CD4-positive, alpha-beta T cell treated with Interleukin-15 for 4 hours (primary cell): ENCODE measurements around the gene MACROH2A2.
"Not testable (repeated sequence)": the region's sequence is repeated elsewhere in the genome, so short reads cannot be mapped to it uniquely, and the experiment has no call there.

Experiments
- DNase-seq: peaks from one replicate; pipeline ENCODE4 v3.0.0-alpha.2; 2020; ENCODE audit warnings: low spot score

MACROH2A2 gene

DNA sequence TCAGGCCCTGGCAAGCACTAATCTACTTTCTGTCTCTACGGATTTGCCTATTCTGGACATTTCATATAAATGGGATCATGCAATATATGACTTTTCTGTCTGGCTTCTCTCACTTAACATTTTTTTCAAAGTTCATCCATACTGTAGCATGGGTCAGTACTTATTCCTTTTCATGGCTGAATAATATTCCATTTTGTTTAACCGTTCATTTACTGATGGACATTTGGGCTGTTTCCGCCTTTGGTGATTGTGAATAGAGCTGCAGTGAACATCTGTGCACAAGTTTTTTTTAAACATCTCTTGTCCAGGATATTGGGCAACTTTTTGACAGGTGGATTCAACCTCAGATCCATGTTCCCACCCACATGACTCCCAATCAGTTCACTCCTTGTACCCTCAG is 49.0 kb downstream of the MACROH2A2 start:
- DNase-seq, result no peak

DNA sequence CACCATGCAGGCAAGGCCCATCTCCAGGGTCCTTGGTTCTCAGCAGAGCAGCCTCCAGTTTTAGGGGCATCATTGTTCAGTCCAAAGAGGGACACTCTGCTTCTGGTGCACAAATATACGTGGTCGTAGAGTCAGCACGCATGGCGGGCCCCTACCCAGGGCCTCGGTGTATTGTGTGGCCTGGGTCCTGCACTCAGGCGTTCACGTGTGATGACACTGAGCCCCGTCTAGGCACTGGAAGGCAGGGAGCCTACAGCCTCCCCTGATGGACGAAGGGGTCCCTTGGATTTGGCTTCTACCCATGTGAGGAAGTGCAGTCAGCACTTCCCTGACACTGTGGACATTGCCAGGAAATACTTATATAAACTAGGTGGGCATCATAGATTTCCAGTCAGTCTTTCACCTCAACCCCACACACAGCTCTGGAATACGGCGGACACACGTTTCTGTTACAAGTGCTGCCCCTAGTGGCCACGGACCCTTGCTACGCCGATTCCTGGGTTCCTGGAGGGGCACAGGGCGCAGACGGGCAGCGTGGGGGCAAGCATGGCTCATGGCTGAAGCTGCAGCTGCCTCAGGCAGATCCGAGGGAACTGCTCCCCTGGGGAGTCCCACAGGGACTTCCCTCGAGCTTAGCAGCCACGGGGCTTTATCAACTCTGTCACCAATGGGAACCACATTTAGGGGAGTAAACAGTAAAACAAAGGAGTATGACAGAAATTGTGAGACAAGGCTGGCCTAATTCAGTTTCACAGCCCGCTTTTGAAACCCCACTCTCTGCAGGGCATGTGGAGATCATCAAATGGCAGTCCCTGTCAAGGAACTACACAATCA is 54.5 kb downstream of the MACROH2A2 start:
- no peak for DNase-seq

DNA sequence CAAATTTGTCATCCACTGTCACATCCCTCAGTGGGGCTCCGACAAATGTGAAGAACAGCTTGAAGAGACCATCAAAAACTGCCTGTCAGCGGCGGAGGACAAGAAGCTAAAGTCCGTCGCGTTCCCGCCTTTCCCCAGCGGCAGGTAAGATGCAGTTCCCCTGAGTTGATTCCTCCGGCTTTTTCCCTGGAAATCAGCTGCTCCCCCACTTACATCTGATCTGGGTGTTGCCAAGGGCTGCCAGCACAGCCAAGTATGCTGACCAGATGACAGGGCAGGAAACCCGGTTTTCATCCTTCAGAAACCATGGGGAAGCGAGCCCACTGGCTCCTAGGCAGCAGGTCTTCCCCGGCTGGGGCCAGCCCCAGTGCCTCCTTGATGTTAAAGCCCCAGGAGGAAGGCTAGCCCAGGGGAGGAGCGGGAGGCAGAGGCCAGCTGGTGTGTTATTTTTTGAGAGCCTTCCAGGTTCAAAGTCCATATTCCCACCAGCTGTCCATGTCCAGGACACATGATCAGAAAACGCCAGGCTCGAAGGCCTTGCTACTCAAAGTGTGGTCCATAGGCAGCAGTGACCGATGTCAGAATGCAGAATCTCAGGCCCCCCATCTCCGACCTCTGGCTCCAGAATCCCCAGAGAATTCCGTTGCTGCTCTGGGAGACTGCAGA is 56.6 kb downstream of the MACROH2A2 start:
- no peak for DNase-seq

DNA sequence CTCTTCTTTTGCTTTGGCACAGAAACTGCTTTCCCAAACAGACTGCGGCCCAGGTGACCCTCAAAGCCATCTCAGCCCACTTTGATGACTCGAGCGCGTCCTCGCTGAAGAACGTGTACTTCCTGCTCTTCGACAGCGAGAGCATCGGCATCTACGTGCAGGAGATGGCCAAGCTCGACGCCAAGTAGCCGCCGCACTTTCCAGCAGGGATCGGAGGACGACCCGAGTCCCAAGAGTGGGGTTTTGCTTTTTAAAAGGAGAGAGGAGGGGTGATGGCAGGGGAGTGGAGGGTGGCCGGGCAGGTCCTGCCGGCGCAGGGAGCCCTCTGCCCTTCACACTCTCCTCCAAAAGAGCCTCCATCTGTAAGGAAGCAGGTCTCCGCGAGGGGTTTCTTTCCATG is 58.9 kb downstream of the MACROH2A2 start:
- no peak for DNase-seq

DNA sequence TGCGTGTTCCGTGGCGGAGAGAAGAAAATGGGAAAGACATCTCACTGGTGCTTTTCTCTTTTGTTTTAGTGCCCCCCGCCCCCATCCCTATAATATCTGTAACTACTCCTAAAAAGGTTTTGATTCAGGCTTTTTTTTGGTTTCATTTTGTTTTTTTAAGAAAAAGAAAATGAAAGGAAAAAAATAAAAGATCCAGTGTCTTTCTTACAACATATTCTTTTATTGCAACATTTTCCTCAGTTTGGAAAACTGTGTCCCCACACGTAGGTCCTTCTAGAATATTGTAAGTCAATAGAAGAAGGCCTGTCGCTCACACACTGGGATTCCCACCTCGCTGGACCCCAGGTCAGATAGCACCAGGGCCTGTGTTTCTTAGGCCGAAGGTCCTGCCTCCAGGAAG is 59.4 kb downstream of the MACROH2A2 start:
- DNase-seq, result no peak

DNA sequence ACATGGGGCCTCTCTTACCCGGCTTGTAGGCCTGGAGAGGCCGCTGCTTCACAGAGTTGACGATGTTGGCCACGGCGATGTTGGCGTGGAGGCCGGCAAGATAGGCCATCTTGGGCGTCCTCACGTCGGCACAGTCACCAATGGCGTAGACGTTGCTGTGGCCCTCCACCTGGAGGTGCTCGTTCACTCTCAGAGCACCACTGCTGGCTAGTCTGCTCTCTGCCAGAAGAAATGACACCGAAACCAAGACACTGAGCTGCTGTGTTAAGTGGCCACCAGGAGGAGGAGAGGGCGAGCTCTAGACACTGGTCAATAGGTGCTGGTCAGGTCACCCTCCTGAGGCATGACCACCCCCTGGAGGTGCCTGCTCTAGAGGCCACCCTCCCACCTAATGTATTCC is 62.3 kb downstream of the MACROH2A2 start:
- DNase-seq, result no peak

DNA sequence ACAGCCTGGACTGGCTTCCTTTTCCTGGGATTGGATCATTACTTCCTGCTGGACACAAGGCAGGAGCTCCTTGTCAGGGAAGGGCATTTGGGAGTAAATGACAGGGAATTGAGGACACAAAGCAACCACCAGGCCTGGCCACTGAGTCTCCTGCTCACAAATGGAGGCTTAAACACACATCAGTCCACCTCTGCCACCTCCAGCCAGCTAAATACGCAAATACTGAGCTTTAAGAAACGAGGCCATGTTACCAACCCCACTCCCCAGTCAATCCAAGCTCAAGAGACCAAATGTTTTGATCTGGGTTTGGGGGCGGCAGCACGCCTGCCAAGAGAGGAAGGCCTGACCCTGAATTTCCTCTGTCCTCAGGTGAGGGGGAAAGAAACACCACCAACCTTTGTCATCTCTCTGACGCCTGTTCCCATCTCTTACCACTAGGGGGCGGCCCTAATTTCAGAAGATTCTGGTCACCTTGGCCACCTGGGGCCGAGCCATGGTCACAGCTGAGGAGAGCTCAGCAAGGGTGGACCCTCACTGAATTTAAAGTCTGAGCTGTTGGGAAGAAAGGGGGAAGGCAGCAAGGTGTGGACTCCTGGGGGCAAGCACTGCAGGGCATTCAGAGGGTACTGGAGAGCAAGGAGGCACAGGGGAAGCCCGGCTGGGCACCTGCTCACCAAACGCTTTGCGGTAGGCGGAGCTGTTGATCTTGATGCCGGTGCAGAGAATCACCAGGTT is 63.5 kb downstream of the MACROH2A2 start:
- DNase-seq, result peak; percentile 66

DNA sequence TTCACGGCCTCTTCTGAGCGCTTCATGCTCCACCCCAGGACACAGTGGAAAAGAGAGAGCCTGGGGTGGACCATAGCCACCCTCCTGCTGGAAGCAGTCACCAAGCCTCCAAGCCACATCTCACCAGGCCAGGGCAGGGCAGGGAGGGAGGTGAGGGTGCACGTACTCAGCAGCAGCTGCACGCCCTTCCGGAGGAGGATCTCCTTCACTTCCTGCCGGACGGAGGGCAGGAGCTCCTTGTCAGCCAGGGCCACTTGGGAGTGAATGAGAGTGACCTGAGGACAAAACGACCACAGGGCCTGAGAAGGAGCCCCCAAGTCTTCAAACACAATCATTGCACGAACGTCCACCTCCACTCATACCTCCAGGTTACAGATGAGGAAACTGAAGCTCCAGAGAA is 65.0 kb downstream of the MACROH2A2 start:
- no peak for DNase-seq

DNA sequence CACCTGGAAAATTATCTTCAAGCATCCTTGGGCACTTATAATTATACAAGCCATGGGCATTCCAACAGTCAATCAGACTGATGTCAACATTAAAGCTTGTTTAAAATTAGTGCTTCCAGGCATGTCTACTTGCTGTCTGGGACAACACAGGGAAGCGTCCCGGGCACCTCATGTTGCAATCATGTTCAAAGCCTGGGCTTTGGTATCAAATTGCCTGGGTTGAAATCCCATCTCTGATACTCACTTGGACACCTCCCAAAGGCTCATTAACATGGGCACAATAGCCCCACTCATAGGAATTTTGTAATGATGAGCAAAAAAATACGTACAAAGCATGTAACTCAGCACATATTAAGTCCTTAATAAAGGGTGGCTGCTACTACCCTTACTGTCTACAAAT is 65.5 kb downstream of the MACROH2A2 start:
- no peak for DNase-seq

DNA sequence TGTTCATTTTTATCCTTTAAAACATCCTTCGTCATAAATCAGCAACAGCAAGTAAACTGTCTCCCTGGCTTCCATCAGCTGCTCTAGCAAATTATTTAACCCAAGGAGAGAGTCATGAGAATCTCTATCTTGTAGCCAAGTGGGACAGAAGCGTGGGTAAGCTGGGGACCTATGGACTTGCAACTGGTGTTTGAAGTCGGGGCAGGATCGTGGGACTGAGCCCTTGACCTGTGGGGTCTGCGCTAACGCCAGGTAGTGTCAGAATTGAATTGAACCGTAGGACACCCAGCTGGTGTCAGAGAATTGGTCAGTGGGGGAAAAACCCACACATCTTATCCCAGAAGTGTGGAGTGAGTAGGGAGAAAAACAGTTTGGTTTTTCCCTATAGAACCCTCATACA is 66.6 kb downstream of the MACROH2A2 start:
- no peak for DNase-seq

DNA sequence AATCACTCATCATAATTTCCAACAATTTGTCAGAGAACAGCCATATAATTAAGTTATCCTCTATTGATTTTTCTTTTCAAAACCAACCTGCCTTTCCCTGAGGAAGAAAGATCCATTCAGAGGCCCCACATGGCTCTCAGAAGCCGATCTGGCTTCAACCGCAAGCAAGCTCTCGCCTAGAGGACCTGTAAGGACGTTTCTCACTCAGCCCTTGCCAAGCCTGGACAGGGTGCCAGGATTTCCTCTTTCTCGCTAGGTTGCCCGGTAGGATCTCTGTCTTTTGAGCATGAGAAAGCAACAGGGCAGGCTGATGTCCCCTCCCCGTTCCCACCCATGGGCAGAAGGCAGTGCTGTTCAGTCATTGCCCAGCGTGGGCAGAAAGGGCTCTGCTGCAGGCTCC is 67.0 kb downstream of the MACROH2A2 start:
- no peak for DNase-seq

DNA sequence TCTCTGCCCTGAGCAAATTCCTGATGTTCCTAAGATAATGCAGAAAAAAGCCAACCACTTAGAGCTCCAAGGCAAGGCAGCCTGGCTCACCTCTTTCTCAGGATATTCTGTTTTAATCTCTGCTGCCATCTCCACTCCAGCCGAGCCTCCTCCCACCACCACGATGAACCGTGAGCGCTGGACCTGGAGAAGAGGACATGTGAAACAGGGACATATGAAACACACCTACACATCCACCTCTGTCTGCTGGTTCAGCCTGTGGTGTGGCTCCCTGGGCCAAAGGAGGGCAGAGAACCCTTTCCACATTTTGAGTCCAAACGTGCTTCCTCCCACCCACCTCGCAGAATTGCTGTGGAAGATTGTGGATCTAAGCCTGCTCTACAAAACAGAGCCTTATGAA is 67.8 kb downstream of the MACROH2A2 start:
- DNase-seq, result no peak

DNA sequence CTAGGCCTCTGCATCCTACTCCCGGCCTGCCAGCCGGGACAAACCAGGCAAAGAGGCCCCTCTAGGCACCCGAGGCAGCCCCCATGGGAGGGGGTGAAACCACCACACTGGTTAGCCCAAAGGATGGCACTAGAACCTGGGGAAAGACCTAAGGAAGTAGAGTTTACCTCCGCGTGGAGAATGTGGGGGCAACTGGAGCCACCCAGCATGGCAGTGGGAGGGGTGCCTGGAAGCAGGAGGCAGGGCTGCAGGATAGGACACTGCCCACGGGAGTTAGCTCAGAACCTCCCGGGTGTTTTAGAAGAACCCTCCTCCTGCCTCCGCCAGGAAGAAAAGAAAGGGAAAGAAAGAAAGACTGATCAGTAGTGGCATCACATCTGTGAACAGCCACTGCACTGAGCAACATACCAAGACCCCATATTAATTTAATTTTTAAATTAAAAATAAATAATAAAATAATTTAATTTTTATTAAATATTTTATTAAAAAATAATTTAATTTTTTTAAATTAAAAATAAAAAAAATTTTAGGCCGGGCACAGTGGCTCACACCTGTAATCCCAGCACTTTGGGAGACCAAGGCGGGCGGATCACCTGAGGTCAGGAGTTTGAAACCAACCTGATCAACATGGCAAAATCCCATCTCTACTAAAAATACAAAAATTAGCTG is 68.8 kb downstream of the MACROH2A2 start:
- DNase-seq, result no peak

DNA sequence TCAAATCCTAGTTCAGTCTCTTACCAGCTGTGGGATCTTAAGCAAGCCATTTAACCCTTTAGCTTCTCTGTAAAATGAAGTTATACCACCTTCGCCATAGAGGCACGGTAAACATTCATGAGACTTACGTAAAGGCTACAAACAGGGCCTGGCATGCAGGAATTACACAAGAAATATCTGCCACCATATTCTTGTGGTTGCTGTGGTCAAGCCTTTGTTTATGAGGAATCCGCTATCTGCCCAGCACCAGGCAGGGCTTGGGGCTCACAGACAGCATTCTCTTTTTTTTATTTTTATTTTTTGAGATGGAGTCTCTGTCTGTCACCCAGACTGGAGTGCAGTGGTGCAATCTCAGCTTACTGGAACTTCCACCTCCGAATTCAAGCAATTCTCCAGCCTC is 70.1 kb downstream of the MACROH2A2 start:
- DNase-seq, result no peak

DNA sequence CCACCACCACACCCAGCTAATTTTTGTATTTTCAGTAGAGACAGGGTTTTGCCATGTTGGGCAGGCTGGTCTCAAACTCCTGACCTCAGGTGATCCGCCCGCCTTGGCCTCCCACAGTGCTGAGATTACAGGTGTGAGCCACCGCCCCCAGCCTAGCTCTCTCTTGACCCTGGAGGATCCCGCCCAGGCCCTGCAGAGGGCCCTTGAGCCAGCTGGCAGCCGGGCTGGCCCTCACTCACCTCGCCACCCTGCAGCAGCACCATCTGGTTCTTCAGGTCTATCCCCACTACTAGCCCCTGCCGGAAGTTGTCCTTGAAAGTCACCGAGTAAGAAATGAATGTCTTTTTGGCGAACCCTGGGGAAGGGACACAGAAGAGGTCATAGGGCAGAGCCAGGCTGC is 70.5 kb downstream of the MACROH2A2 start:
- DNase-seq, result not testable (repeated sequence)

DNA sequence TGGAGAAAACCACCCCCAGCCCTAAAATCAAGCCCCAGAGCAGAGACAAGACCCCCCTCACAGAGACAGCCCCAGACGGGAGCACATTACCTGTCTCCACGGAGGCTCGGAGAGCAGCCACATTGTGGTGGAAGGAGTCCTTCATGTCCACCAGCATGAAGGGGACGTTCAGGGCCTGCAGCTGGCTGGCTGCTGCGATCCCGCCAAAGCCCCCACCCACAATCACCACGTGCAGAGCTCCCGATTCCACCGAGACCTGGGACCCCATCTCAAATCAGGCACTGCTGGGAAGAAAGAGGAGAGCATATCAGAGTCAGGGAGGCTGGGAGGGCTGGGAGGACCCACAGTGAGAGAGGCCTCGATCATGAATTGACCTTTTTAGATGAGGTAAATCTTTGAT is 71.2 kb downstream of the MACROH2A2 start:
- DNase-seq, result no peak

DNA sequence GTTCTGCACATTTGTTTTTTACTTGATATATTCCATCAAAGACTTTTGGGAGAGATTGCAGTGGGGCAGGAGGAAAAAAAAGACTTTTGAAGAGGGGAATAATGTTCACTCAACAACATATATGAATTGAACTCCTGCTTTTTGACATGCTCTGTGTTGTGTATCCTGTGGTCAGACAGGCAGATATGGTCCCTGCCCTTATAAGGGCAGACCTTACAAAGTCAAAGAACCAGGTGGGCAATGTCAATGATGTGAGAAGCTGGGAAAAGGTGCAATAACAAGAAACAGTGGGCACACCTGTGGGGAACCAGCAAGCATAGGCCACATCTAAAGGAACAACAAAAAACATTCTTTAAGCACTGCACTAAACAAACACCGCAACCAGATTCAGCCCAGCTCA is 71.8 kb downstream of the MACROH2A2 start:
- DNase-seq, result no peak

DNA sequence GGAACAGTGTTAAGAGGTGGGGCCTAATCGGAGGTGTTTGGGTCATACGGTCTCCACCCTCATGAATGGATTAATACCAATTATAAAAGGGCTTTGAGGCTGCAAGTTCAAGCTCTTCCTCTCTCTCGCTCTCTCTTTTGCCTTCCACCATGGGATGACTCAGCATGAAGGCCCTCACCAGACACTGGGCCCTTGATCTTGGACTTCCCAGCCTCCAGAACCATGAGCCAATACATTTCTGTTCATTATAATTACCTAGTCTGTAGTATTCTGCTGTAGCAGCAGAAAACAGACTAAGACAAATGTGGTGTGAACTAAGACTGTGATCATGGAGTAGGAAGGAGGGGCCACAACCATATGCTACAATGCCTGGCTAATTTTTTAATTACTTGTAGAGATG is 72.3 kb downstream of the MACROH2A2 start:
- DNase-seq, result no peak

DNA sequence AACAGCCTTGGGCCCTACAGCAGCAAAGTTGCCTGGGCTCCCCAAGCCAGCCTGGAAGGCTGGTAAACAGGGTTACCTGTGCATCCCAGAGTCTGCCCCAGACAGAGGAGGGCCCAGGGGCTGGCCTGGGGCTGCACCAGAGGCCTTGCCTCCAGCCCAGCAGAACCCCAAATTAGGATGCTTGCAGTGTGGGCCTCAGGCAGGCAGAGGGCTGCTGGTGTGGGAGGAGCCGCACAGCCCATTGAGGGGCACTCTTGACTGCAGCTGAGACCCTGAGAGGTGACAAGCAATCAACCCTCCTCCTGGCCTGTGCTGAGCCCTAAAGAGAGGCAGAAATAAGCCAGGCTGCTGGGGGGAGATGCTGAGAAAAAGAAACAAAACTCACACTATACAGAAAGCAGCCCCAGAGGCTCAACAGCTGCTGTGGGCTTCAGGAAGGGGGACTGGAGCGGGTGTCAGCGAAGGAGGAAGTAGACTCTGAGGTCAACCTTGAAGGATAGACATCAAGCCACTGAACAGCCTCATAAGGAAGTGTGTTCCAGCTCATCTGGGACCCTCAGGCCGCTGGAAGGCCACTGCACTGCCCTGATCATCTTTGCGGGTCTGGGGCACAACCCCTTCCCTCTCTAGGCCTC is 73.4 kb downstream of the MACROH2A2 start:
- no peak for DNase-seq

DNA sequence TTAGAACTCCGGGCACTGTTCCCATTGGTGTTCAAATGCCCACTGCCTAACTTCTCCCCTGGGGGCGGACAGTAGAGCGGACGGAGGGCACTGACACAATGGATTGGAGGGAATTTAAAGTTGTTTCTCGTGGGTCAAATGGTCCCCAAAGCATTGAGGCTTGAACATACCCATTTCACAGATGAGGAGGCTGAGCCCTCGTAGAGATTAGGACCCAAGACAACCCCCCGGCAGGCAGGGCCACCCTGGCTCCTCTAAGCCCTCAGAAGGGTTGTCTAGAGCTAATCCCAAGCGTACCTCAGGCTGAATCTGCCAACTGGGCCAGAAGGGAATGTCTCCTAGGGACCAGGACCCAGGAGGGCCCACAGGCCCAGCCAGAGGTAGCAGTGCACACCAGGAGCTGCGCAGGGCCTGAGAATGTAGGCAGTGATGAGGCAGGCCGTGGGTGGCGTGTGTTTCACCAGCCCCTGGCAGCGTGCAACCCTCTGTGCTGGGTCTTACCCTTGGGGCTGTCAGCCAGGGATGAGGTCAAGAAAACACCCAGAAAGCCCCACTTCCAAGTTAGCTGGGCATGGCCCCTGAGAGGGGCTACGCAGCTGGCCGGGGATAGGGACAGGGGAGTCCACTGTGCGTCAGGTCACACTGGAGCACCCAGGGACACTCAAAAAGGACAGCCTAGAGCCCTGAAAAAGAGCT is 74.2 kb downstream of the MACROH2A2 start:
- no peak for DNase-seq

DNA sequence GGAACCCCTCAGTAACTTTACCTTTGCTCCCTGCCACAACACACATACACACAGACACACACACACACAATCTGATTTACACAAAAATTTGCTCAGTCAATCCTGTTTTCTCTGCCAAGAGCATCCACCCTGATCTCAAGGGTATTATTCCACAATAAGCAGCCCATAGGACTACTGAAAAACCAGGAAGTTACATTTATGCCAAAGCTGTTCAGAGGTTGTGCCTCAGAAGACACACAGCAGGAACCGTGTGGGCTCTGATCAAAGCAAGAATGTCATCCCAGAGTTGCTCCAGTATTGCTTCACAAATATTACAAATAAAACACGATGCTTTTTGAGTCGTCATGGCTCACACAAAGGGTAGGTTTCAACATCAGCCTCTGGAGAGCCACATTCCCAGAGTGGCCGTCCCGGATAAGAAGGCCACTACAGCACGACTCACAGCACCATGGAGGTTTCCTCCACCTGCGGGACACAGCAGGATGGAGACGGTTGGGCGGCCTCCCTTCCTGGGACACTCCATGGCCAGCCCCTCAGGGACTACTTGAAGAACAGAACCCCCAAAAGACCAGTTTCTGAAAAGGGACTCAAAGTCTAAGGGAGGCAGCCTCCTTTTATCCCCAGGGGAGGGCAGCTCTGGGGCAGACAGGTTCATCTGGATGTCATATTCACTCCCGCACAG is 78.4 kb downstream of the MACROH2A2 start:
- no peak for DNase-seq
